HG03064 (cell line): Measurements from ENCODE around the gene HDLBP.

Source experiments
- ATAC-seq: cut with Tn5 transposase; IDR thresholded peaks from one replicate; pipeline ENCODE4 v1.9.1; 2021; ENCODE audit warnings: low read depth; ENCODE audit not compliant: unreplicated experiment

Gene HDLBP

GRCh38 chr2:241218131-241219029 lies 97.1 kb downstream of the HDLBP start:
- no peak for ATAC-seq

DNA sequence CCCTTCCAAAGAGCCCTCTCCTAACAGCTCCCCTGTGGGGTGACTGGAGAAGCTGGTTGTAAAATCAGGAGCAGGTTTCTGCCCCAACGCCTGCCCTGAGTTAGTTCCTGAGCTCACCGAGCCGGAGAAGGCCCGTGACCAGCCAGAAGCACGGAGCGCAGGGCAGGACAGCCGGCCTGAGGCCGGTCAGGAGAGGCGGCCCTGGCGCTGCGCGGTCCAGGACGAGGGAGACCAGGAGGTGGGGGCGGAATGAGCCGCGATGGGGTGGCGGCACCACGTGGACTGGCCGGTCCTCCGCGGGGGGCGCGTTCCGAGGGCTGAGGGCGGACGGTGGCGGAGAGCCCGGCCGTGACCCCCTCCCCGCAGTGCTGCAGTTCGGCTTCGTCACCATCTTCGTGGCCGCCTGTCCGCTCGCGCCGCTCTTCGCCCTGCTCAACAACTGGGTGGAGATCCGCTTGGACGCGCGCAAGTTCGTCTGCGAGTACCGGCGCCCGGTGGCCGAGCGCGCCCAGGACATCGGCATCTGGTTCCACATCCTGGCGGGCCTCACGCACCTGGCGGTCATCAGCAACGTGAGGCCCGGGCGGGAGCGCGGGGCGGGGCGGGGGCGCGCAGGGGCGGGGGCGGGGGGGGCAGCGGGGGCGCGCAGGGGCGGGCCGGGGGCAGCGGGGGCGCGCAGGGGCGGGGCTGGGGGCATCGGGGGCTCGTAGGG lies 98.0 kb downstream of the HDLBP start:
- ATAC-seq = peak; percentile 43

DNA sequence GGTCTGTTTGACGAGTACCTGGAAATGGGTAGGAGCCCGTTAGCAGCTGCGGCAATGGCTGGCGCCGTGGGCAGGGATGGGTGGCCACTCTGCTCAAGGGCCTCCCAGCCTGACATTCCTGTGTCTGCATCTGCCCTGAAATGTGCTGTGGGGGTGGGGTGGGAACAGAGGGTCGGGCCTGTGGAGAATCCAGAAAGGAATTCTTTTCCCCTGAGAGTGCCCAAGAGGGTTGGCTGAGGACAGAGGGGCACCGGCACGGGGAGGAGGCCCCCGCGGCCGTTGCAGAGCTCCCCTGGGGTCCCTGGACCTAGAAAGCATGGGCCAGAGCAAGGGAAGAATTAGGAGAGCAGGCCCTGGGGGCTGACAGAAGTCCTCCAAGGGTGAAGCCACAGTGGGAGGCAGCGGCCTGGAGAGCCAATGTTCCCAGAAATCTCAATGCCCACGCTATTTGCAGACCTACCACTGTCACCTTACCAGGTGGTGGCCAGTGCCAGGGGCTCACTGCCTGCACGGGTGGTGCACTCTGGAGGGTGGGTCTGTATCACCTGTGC lies 99.2 kb downstream of the HDLBP start:
- ATAC-seq = no peak

GRCh38 chr2:241215421-241215820 lies 100.1 kb downstream of the HDLBP start:
- ATAC-seq = no peak

GRCh38 chr2:241214766-241215165 lies 100.7 kb downstream of the HDLBP start:
- no peak for ATAC-seq

- ATAC-seq = no peak
Observed at GRCh38 chr2:241214209-241214608, 101.3 kb downstream of the HDLBP start.

- ATAC-seq = no peak
Observed at GRCh38 chr2:241213567-241213966, 101.9 kb downstream of the HDLBP start.

GRCh38 chr2:241213041-241213440 lies 102.4 kb downstream of the HDLBP start:
- no peak for ATAC-seq

DNA sequence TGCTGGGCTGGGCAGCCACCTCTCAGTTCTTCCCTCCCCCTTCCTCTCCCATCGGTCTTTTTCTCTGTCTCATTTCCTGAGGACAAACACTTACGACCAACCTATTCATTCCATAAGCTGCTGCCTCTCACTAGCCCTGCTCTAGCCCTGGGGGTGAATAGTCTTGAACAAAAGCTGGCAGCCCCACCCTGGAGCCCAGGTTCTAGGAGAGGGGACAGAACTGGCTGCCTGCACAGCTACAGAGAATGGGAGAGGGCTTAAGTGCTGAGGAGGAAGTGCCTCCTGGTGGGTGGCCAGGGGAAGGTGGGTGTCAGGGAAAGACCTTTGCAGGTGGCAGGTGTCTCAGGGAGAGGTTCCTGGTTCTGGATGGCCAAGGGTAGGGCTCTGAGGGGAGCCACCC lies 104.2 kb downstream of the HDLBP start:
- no peak for ATAC-seq

DNA sequence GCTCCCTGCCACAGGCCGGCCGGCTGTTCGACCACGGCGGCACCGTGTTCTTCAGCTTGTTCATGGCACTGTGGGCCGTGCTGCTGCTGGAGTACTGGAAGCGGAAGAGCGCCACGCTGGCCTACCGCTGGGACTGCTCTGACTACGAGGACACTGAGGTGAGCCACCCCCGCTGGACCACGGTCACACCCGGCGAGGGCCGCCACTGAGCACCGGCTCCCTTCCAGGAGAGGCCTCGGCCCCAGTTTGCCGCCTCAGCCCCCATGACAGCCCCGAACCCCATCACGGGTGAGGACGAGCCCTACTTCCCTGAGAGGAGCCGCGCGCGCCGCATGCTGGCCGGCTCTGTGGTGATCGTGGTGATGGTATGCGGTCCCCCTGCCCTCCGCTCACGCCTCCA lies 106.2 kb downstream of the HDLBP start:
- no peak for ATAC-seq

GRCh38 chr2:241208058-241208457 lies 107.4 kb downstream of the HDLBP start:
- ATAC-seq = no peak

- ATAC-seq = no peak
Observed at GRCh38 chr2:241207641-241208040, 107.8 kb downstream of the HDLBP start.

DNA sequence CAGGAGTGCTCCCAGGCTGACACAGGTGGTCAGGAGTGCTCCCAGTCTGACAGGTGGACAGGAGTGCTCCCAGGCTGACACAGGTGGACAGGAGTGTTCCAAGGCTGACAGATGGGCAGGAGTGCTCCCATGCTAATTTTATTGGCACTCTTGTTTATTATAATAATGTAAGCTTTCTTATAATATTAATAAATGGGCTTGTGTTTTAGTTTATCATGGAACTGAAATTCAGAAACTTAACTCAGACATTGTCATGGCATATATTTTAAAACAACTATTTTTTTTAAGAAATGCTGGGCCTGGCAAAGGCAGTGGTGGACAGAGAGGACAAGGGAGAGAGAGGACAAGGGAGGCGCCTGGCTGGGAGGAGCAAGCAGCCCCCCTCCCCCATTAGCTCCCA lies 108.3 kb downstream of the HDLBP start:
- ATAC-seq = no peak

- no peak for ATAC-seq
Observed at GRCh38 chr2:241205086-241205485, 110.4 kb downstream of the HDLBP start.

DNA sequence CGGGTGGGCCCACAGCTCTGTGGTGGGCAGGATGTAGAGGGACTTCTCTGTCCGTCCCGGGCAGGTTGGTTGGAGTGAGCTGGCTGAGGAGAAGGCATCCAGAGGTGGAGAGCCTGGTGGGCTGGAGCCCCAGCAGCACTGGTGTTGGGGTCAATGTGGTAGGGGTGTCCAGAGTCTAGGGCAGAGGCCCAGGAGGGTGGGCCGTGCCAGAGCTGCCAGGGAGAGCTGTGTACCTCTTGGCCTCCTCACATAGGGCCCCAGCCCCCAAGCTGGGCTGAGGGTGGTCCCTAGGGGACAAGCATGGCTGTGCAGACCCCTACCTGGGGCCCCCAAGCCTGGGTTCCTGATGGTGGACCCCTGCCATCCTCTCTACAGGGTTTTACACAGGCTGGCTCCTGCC lies 111.0 kb downstream of the HDLBP start:
- no peak for ATAC-seq

- ATAC-seq = no peak
Observed at GRCh38 chr2:241204010-241204384, 111.5 kb downstream of the HDLBP start.

GRCh38 chr2:241203218-241204009 lies 112.1 kb downstream of the HDLBP start:
- no peak for ATAC-seq

DNA sequence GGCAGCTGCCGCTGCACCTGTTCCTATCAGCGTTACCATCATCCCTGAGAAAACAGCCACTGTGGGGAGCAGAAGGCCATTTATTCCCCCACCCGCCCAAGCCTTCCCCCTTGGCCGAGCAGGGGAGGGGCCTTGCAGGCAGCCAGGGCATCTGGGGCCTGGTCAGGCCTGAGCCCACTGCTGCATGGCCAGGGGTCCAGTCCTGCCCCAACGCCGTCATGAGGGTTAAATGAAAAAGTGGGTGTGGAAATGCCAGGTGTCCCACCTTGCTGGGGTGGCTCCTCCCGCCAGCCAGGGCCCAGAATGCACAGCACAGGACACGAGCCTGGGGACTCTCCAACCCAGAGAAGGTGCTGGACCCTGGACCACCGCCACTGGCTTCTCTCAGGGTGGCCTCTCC lies 112.8 kb downstream of the HDLBP start:
- ATAC-seq = no peak

- ATAC-seq = no peak
Observed at GRCh38 chr2:241202268-241202585, 113.2 kb downstream of the HDLBP start.

DNA sequence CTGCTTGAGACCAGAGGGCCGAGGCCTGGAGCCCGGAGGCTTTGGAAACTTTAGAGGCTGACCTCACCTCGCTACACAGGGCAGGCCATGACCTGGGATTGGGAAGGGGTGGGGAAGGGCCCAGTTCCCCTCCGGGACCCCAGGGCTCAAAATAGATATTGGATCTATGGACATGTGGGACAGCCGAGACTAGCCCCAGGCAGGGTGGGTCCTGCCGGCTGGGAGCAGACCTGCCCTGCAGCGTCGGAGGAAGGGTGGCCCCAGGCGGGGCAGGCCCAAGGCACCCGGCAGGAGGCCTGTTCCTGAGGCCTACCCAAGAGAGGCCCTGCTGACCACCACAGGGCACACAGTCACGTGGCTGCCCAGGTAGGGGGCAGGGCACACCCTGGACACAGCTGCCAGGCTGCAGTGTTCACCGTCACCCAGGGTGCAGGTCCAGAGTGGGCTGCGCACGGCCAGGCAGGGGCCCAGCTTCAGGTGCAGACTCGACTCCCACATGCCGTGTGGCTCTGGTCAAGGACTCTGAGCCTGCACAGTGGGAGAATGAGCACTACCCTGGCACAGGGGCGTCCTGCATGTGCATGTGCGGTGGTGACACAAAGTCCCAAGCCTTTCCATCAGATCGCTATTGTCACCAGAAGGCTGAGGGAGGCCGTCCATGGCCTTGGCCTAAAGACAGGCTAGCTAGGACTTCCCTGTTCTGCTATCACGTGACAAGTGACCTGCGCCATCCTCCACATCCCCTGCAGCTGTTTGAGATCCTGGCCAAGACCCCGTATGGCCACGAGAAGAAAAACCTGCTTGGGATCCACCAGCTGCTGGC lies 113.8 kb downstream of the HDLBP start:
- ATAC-seq = no peak
